H1 (cell line): ENCODE measurements around the gene DYNLL2.

Source experiments
- EP300 ChIP-seq, 2 experiments: IDR thresholded peaks; 1 replicate in 1 of 2; 2 replicates in 1 of 2; pipeline ENCODE4 v1.6.1; 2011 to 2012; ENCODE audit warnings: low read depth in 2 of 2, low read length in 2 of 2, mild to moderate bottlenecking in 2 of 2, borderline replicate concordance in 1 of 2, inconsistent platforms in 1 of 2, moderate library complexity in 1 of 2
- EZH2 ChIP-seq: fragments of 200-600 bp; sonication (generic); IDR thresholded peaks from 2 replicates; pipeline ENCODE4 v1.7.1; 2012; ENCODE audit warnings: low read depth, mild to moderate bottlenecking, moderate library complexity, low read length, inconsistent platforms; ENCODE audit not compliant: severe bottlenecking
- GABPA ChIP-seq: IDR thresholded peaks from 2 replicates; pipeline ENCODE4 v1.6.1; 2011; ENCODE audit warnings: mild to moderate bottlenecking, low read length, moderate library complexity, borderline replicate concordance; ENCODE audit not compliant: insufficient read depth
- NRF1 ChIP-seq: IDR thresholded peaks from 2 replicates; pipeline ENCODE4 v1.6.1; 2011; ENCODE audit warnings: mild to moderate bottlenecking, low read depth, low read length, improper control_type of control experiment
- POLR2A ChIP-seq, 2 experiments: IDR thresholded peaks; 1 replicate in 1 of 2; 2 replicates in 1 of 2; pipeline ENCODE4 v1.6.1; 2011; ENCODE audit warnings: low read depth in 2 of 2, low read length in 2 of 2, mild to moderate bottlenecking in 2 of 2; ENCODE audit errors: control extremely low read depth in 1 of 2
- RAD21 ChIP-seq, 2 experiments: IDR thresholded peaks in 1 of 2; conservative IDR thresholded peaks in 1 of 2; 2 replicates each; pipeline ENCODE4 v1.6.1; 2011; ENCODE audit warnings: low read depth in 2 of 2, low read length in 2 of 2, improper control_type of control experiment in 1 of 2, inconsistent platforms in 1 of 2, mild to moderate bottlenecking in 1 of 2, moderate library complexity in 1 of 2
- YY1 ChIP-seq: IDR thresholded peaks from 2 replicates; pipeline ENCODE4 v1.6.1; 2011; ENCODE audit warnings: low read depth, mild to moderate bottlenecking, low read length
- ZNF274 ChIP-seq: IDR thresholded peaks from 2 replicates; pipeline ENCODE4 v1.7.0; 2012; ENCODE audit warnings: low read length, borderline replicate concordance; ENCODE audit errors: extremely low read depth

GRCh38 chr17:58094118-58094517 is 10.9 kb downstream of the DYNLL2 start:
- TF ChIP-seq YY1 (no peak), EP300 (IDR thresholded peaks at IDR 0.05; ENCODE audit: borderline replicate concordance in 1 of 2, low read depth in 2 of 2, low read length in 2 of 2) (no peak), RAD21 (IDR thresholded peaks at IDR 0.05 in 1 of 2, conservative IDR thresholded peaks at IDR 0.05 in 1 of 2; ENCODE audit: low read depth in 2 of 2, low read length in 2 of 2) (no peak), EZH2 (no peak), NRF1 (no peak), ZNF274 (no peak), POLR2A (IDR thresholded peaks at IDR 0.05; ENCODE audit: control extremely low read depth in 1 of 2, low read depth in 2 of 2, low read length in 2 of 2) (no peak), GABPA (no peak)
